ENCODE results near the gene ETFA. TPM values are rescaled to one million over a fixed set of nuclear protein-coding genes. Genes with fewer than 3 reads are reported as not detected.

Gene ETFA
- total RNA-seq, 2 experiments from 2014 or later, result 182 to 184 TPM

Other genes with a start within 250 kb of the ETFA start
- gene ISL2, start 25.3 kb upstream of the ETFA start, total RNA-seq, result under 1 TPM in 1 of 2 experiments, not detected in 1; 0.21 TPM